ENCODE measurements around the gene FAM111A.

The FAM111A gene

DNA sequence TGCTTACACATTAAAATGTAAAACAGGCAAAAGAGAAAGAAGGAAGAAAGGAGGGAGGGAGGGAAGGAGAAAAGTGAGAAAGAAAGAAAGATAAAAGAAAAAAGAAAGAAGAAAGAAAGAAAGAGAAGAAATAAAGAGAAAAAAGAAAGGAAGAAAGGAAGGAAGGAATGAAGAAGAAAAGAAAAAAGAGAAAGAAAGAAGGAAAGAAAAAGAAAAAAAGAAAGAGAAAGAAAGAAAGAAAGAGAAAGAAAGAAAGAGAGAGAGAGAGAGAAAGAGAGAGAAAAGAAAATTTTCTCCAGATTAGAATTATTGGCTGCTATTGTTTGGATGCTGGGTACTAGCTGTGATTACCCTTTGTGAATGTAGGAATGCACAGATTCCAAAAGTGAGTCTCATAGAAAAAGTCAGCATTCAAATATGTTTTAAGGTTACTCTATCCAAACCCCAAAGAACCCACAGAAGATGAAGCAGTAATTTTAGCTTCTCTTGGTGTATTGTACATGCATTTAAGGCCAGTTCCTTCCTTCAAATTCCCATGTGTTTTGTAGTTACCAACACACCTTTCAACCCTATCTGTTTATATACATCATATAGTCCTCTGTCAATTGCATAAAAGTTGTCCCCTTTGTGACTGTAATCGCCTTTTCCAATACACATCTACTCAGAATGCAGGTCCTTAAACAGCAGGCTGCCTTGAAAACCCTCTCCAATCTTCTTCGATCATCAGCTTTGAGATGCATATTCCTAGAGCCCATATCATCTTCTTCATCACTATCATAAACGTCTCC lies 789 bp upstream of the FAM111A start:
- DNase-seq: no peak

DNA sequence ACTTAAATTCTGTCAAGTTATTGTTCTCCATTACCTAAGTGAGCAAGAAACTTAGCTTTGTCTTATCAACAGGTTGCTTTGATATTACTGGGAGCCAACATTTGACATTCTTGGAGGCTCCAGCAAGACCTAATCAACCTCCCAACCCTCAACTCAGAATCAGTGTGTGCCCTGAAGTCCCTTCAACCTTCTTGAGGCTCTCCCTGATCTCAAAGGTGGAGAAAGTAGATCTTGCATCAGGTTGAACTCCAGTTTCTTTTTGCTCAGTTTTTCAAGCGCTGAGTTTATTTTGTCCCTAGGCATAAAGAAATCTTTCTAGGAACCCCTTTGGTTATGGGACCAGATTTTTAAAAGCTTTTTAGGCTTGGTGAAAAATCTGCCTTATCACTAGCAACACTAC lies 1.4 kb downstream of the FAM111A start:
- no peak for DNase-seq

DNA sequence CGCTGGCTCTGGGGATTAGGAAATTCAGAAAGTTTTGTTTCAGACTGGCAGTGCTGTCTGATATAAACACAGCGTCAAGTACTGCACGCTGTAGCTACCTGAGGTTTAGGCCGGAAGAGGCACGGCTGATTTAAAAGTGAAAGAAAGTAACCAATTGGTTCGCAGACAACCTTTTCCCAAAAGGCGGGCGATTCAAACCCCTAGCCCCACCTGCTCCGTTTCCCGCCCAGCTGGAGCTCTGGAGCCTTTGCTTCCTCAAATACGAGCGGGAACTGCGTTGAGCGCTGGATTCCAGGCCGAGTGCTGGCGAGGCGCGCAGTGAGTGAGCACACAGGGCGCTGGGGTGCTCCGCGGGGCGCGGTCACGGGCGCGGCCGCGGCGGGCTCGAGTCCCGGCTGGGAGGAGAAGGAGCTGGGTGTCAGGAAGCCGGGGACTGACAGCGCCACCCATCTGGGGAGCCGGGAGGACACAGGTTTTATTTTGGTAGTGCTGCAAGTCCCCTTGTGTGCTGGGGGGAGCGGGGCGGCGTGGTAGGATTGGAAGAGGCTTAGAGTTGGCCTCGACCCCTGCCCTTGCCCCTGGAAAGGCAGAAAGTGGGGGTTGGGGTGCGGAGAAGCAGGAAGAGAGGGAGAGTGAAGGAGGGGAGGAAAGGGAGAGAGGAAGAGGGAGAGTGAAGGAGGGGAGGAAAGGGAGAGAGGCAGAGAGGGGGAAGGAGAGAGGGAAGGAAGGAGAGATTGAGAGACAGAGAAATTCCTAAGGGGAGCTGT lies 2.1 kb downstream of the FAM111A start:
- DNase-seq: peak; percentile 55

DNA sequence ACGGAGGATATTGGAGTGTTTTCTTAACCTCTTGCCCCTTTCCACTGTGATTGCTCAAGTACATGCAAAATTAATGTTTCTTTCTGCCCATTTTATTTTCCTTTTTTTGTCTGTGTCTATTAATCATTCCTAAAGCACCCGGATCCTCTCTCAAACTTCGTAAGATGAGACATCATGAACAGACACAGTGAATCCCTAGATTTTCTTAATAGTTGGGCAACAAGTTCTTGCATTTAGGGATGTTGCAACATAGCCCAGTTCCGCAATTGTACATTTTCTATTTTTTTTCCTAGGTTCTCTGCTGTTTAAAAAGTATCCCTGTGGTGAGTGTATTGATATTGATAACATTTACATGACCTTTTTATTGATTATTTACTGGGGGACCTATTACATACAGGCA lies 2.9 kb downstream of the FAM111A start:
- DNase-seq: no peak

DNA sequence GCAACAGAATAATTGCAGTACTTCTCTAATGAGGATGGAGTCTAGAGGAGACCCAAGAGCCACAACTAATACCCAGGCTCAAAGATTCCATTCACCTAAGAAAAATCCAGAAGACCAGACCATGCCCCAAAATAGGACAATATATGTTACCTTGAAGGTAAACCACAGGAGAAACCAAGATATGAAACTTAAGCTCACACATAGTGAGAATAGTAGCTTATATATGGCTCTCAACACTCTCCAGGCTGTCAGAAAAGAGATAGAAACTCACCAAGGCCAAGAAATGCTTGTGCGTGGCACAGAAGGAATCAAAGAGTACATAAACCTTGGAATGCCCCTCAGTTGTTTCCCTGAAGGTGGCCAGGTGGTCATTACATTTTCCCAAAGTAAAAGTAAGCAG lies 9.1 kb downstream of the FAM111A start:
- DNase-seq: no peak

DNA sequence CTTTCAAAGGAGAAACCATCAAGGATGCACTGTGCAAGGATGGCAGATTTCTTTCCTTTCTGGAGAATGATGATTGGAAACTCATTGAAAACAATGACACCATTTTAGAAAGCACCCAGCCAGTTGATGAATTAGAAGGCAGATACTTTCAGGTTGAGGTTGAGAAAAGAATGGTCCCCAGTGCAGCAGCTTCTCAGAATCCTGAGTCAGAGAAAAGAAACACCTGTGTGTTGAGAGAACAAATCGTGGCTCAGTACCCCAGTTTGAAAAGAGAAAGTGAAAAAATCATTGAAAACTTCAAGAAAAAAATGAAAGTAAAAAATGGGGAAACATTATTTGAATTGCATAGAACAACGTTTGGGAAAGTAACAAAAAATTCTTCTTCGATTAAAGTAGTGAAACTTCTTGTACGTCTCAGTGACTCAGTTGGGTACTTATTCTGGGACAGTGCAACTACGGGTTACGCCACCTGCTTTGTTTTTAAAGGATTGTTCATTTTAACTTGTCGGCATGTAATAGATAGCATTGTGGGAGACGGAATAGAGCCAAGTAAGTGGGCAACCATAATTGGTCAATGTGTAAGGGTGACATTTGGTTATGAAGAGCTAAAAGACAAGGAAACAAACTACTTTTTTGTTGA lies 9.8 kb downstream of the FAM111A start:
- no peak for DNase-seq

DNA sequence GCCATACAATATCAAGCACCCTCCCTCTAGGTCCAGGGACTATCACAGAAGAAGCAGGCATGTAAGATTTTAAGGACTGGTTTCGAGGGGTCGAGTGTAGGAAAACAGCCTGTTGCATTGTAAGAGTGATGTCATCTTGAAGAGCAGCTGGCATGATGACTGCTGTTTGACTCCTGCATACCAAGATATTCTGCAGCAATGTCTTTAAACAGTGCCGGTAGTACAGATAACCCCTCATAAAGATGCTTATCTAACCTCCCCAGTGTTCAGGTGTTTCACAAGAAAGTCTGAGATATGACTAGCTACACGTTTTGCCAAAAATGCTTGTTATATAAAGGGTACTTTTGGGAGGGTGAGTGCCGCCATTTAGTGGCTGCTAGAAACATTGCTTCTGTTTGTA lies 12.0 kb downstream of the FAM111A start:
- no peak for DNase-seq

DNA sequence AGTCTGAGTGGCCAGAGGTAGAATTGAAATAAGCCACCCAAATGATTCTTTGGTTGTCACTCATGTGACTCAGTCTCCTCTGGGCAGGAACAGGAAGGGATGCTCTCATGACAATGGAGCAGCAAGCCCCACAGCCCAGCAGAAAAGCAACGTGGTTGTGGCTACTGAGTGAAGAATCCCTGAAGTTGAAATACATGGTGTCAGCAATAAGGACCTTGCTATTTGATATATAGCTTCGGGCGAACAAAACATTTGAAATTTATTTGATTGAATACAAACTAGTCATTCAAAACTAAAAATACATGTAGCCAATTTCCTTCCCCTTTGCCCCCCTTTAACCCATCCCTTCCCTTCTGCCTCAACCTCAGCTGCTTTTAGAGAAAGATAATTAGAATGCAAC lies 14.8 kb downstream of the FAM111A start:
- no peak for DNase-seq

DNA sequence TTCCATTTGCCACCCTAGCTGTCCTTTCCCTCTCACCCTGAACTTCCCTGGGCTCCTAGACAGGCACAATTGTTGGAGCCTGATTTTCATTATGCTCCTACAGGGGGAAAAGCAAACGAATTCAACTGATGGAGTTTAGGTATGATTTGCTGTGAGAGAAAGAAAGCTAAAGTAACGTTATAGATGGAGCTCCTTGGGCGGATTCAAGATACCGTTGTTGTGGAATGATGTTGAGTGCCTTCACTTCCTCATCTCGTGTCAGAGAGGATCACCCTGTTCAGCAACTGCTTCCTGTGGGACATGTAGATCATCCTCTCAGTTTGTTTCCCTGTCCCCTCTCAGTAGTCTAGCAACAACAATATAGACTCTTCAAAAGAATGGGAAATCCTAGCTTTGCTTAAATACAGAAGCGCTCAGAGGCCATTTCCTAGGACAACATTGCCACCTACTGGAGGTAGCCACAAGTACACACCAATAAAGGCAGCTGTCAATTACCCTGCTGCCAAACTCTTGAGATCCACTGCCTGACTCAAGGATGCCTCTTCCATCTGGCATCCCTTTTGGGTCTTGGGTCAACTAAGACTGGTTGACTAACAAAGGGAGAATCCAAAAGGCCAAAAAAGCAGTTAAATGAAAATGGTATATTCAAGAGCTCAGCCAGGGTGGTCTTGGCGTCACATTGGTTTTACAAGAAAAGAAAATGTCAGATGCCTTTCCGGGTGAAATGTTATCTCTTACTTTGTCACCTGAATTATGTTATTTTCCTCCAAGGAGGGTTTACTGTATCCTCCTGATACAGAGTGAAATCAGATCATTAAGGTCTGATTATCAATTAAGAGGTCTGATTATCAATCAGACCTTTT lies 15.8 kb downstream of the FAM111A start:
- DNase-seq: peak; percentile 41

DNA sequence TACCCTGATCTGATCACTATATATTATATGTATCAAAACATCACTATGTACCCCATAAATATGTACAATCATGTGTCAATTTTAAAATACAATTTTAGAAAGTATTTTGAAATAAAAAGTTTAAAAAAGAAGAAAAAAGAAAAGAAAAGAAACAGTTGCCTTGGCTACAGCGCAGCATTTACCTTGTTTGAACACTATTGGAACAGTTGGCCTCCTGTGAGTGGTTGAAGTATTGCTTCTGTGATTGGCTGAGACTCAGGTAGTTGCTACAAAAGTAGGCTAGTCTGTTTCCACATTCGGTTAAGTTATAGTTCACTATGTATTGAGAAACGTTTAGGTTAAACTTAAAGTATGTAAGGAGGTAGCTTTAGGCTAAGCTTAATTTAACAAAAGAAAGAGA lies 21.4 kb downstream of the FAM111A start:
- DNase-seq: no peak

DNA sequence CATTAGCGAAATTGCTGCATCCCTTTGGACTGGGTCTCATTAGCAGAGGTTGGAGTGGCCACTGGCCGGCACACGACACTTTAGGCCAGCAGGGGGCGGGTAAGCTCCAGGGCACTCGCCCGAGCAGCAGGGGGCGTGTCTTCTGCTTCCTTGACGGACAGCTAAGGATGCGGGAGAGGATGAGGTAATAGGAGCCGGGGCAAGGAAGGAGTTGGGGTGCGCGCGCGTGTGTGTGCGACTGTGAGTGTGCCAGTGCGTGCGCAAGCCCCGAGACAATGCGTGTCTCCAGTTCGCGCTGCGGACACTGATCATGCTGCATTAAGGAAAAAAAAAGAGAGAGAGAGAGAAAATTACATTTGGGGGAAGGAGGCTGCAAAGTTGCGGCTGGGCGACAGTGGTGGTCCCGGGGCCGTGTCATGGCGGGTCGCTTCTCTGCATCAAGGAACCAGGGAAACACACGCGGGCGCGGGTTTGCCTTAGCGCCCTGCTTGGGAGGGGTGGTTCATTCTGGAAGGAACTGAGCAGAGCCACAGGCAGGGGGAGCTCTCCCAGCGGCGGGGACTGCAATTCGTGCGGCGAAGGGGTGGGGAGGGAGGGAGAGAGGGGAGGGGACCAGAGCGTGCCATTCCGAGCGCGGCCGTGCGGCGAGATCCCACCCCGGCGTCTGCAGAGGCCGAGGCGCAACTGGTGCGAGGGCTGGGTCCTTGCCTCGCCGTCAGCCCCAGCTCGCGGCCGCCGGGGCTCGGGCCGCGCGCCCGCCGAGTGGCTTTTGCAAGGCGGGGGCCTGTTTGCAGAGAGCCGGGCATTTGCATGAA lies 29.1 kb downstream of the FAM111A start, which contains the start of gene DTX4:
DTX4 (plus strand) TSS at position 625 of the 815 bp plus-strand sequence. CDS start 464 bp downstream, outside the sequence.
- peak; percentile 80 for DNase-seq

DNA sequence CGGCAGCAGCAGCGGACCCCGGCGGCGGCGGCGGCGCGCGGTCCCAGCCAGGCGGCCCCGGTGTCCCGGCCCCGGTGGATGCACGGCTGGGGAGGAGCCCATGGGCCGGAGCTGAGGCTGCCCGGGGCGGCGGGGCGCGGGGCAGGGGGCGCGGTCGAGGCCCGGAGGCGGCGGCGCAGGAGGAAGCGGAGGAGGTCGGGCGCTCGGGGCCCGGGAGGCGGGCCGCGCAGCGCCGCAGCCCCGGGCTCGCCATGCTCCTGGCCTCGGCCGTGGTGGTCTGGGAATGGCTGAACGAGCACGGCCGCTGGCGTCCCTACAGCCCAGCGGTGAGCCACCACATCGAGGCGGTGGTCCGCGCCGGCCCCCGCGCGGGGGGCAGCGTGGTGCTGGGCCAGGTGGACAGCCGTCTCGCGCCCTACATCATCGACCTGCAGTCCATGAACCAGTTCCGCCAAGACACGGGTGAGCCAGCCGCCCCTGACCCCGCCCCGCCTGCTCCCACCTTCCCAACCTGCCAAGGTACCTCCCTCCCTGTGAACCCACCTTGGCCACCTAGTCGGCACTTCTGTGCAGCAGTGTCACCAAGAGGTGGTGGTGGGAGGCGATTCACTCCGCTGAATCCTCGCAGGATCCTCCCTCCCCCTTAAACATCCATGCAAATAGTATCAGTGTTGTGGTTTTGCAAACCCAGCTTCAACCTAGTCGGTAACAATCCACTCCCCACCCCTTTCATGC lies 29.9 kb downstream of the FAM111A start:
- peak; percentile 12 for DNase-seq

DNA sequence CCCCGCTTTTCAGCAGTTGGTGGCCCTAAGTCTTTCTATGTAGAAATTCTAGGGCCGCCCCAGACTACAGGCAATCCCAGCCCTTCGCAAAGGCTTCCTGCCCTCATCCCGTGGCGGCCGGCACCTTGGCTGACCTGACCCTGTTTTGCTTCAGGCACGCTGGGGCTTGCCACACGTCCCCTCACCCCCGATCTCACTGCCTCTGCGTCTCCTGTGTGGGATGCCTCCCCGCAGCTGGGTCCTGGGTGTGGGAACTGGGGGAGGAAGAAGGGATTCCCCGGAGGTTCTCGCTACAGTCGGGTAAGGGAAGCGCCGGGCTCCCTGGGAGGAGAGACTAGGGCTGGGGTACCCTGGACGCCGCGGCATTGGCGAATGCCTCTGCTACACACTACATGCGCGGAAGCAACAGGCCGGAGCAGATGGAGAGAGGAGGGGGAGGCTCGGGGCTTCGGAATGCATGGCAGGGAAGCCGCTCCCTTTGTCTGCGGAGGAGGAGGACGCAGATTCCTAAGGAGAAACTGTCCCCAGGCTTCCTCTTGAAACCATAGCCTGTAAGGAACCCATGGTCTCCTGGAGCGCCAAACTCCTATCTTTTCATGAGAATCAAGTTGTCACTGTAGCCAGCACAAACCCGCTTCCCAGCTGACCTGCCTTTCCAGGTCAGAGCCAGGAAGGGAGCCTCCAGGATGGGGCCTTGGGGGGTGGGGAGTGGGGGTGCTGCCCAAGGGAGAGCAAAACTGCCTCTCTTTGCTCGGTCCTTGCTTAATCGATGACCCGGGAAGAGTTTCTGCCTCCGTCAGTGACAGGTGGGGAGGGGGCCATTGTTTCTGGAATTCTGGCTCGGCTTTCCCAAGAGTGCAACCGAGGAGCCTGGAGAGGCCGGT lies 30.7 kb downstream of the FAM111A start:
- no peak for DNase-seq

DNA sequence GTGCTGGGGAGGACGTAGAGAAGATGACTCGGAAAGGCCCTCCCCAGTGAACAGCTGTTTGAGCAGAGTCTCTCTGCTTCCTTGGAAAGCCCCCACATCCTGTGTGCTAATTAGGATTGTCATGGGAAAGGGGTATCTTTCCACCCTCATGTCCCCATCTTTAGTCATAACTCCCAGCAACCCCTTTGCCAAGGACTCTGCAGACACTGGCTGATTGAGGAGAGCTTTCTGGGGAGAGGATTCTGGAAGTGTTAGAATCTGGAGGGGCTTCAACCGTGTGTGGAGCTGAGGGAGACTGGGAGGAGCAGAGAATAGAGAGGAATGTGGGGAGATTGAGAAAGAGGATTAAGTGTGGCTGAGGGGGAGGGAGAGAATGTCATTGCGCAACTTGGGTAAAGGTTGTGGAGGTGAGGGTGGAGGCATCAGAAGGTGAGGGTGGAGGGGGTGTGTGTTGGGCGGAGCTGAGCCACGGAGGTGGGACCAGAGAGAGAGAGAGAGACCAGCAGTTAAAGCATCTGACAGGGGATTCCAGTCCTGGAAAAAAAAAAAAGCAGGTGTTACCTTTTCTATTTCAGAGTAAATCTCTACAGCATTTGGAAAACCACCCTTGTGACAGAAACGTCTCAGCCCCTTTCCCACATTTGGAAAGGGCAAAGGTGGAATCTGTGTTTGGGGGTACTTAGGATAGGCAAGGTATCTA lies 31.5 kb downstream of the FAM111A start:
- no peak for DNase-seq

DNA sequence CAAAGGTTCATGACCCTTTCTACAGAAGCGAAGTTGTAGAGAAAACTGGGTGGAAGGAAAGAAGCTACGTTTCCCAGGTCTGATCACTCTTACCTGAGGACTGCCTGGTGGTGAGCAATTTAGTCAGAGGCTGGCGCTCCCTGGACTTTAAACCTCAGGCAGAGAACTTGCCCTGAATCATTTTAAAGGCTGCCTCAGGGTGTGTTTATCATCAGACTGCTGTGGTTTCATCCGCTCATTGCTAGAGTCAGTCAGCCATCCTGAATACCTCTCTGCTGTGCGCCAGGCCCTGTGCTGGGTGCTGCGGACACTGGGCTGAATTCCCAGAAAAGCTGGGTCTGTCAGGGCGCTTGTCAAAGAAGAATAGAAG lies 32.0 kb downstream of the FAM111A start:
- DNase-seq: no peak

DNA sequence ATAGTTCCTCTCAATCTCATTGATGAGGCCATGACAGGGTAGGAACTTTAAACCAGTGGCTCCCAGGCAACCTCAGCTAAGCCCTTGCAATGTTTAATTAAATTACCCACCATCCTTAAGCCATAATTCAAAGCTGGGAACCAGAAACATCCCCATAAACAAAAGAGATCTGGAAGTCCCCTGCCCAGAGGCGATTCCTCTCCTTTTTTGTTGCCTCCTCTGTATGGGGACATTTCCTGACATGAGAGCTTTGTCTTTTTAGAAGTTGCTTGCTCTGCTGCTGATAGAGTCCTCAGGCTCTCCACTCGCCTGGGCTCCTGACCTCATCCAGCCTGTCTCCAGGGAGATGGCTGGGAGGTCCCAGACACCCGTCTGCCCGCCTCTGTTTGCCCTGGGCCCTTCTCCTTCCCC lies 32.4 kb downstream of the FAM111A start:
- DNase-seq: no peak

DNA sequence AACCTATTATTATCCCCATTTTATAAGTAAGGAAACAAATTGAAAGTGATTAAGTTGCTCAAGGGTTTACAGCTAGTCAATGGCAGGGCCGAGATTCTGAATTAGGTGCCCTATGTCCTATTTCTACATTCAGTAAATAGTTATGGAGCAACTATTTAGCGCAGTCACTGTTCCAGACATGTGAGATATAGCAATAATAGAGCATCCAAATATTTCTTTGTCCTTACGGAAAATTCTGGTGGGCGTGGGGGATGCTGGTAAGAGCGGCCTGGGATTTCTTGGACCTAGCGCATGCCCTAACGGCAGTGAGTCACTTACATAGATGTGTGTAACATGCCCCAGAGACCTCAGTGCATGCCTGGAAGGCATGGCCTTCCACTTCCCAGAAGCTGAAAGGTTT lies 33.7 kb downstream of the FAM111A start:
- no peak for DNase-seq

DNA sequence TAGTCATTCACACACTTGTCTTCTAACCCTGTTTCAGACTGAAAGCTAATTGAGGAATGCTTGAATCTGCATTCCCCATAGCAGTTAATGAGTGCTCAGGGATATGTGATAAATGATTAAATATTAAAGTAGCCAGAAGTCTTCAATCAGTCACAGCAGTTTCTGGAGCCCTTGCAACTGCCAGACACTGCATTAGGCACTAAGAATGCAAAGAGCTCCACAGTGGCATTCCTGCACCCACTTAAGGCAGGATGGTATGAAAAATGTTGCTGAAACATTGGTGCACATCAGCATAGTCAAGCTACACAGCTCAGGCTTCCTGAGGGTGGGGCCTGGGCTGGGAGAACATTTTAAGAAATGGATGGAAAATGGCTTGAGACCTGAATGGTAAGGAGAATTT lies 35.7 kb downstream of the FAM111A start:
- no peak for DNase-seq

DNA sequence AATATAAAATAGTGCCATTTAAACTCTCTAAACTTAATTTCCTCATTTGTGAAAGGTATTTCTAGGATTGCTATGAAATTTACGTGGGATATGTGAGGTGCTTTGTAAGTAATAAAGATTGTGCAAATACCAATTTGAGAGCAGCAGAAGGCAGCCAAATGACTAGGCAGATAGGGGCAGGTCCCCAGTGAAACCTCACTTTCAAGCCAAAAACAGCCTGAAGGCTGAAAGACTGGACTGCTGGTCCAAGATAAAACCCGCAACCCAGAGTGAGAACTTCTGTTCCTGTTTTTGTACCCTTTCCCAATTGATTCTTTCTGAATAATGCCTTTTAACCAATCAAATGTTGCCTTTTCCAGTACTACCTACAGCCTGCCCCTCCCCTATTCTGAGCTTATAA lies 36.5 kb downstream of the FAM111A start:
- no peak for DNase-seq

Data from effector CD8-positive, alpha-beta T cell (primary cell).